HEK293 (cell line): Measurements from ENCODE around the gene TMF1.

Experiments
- CTCF ChIA-PET: fragments of 350-600 bp; formaldehyde crosslinking; extraction: SDS; loops from one replicate; lab custom pipeline; 2021; ENCODE audit warnings: antibody characterized with exemption; lab: Yijun Ruan, JAX
- POLR2A ChIA-PET: fragments of 300-600 bp; formaldehyde crosslinking; extraction: SDS; loops from one replicate; lab custom pipeline; 2020; ENCODE audit warnings: antibody characterized with exemption, inconsistent platforms; lab: Yijun Ruan, JAX
- H3K27ac ChIP-seq: fragments of 200-500 bp; sonication (Bioruptor generic); 2 replicates; pipeline ENCODE4 v1.5.1; 2014; ENCODE audit warnings: low read depth, low read length, control low read depth, inconsistent platforms; ENCODE audit errors: extremely low read depth
- H3K36me3 ChIP-seq, 2 experiments: fragments of 200-500 bp in 1 of 2; sonication (Bioruptor generic) in 1 of 2; 1 replicate in 1 of 2; 2 replicates in 1 of 2; pipeline ENCODE4 v1.5.1; 2014 to 2017; ENCODE audit warnings: inconsistent platforms in 2 of 2, low read length in 2 of 2; ENCODE audit not compliant: control insufficient read depth in 2 of 2, insufficient read depth in 1 of 2
- H3K4me1 ChIP-seq: fragments of 200-500 bp; sonication (Bioruptor generic); 2 replicates; pipeline ENCODE4 v1.5.1; 2014; ENCODE audit warnings: mild to moderate bottlenecking, low read length, inconsistent platforms; ENCODE audit not compliant: control insufficient read depth, insufficient read depth
- H3K4me3 ChIP-seq: 2 replicates; pipeline ENCODE4 v1.5.1; 2011; ENCODE audit warnings: low read depth, mild to moderate bottlenecking, control low read depth, low read length, moderate library complexity
- H3K9me3 ChIP-seq: fragments of 200-500 bp; sonication (Bioruptor generic); 2 replicates; pipeline ENCODE4 v1.5.1; 2014; ENCODE audit warnings: low read depth, low read length, inconsistent platforms; ENCODE audit not compliant: control insufficient read depth, insufficient read depth
- GFI1B ChIP-seq: fragments of 450-650 bp; formaldehyde crosslinking; IDR thresholded peaks from 2 replicates; pipeline ENCODE4 v1.5.1; 2016; ENCODE audit warnings: missing biosample characterization, missing genetic modification characterization
- HIC1 ChIP-seq: fragments of 450-650 bp; formaldehyde crosslinking; IDR thresholded peaks from 2 replicates; pipeline ENCODE4 v1.5.1; 2016; ENCODE audit warnings: missing biosample characterization, missing genetic modification characterization
- IKZF3 ChIP-seq: fragments of 450-650 bp; IDR thresholded peaks from 2 replicates; pipeline ENCODE4 v1.5.0; 2018; ENCODE audit warnings: missing biosample characterization, mild to moderate bottlenecking, missing genetic modification characterization, moderate library complexity
- OSR2 ChIP-seq: fragments of 450-650 bp; formaldehyde crosslinking; IDR thresholded peaks from 2 replicates; pipeline ENCODE4 v1.5.1; 2016; ENCODE audit warnings: missing biosample characterization, missing genetic modification characterization
- PRDM4 ChIP-seq: fragments of 450-650 bp; formaldehyde crosslinking; IDR thresholded peaks from 2 replicates; pipeline ENCODE4 v1.5.1; 2017; ENCODE audit warnings: missing biosample characterization, missing genetic modification characterization
- SP2 ChIP-seq: fragments of 450-650 bp; formaldehyde crosslinking; IDR thresholded peaks from 2 replicates; pipeline ENCODE4 v1.5.1; 2016; ENCODE audit warnings: missing biosample characterization, missing genetic modification characterization
- TCF7L2 ChIP-seq: IDR thresholded peaks from 2 replicates; pipeline ENCODE4 v1.6.1; 2011; ENCODE audit warnings: low read depth, mild to moderate bottlenecking, inconsistent platforms, low read length, moderate library complexity, borderline replicate concordance
- ZBTB49 ChIP-seq: fragments of 450-650 bp; formaldehyde crosslinking; IDR thresholded peaks from 2 replicates; pipeline ENCODE4 v1.5.1; 2016; ENCODE audit warnings: missing biosample characterization, missing genetic modification characterization, low read depth
- ZEB2 ChIP-seq: fragments of 450-650 bp; formaldehyde crosslinking; IDR thresholded peaks from 2 replicates; pipeline ENCODE4 v1.5.1; 2016; ENCODE audit warnings: missing biosample characterization, missing genetic modification characterization
- ZNF121 ChIP-seq: fragments of 450-650 bp; formaldehyde crosslinking; IDR thresholded peaks from 2 replicates; pipeline ENCODE4 v1.5.1; 2016; ENCODE audit warnings: missing biosample characterization, missing genetic modification characterization
- ZNF146 ChIP-seq: fragments of 450-650 bp; formaldehyde crosslinking; IDR thresholded peaks from 2 replicates; pipeline ENCODE4 v1.5.1; 2016; ENCODE audit warnings: missing biosample characterization, missing genetic modification characterization
- ZNF19 ChIP-seq: fragments of 450-650 bp; formaldehyde crosslinking; IDR thresholded peaks from 2 replicates; pipeline ENCODE4; 2016; ENCODE audit warnings: missing biosample characterization, missing genetic modification characterization, low read depth
- ZNF37A ChIP-seq: fragments of 450-650 bp; IDR thresholded peaks from 2 replicates; pipeline ENCODE4 v1.5.1; 2018; ENCODE audit warnings: missing biosample characterization, missing genetic modification characterization
- ZNF449 ChIP-seq: fragments of 450-650 bp; formaldehyde crosslinking; IDR thresholded peaks from 2 replicates; pipeline ENCODE4 v1.5.1; 2017; ENCODE audit warnings: missing biosample characterization, mild to moderate bottlenecking, missing genetic modification characterization, moderate library complexity
- ZNF488 ChIP-seq: fragments of 450-650 bp; formaldehyde crosslinking; IDR thresholded peaks from 2 replicates; pipeline ENCODE4 v1.5.1; 2016; ENCODE audit warnings: missing biosample characterization, missing genetic modification characterization

Gene TMF1

GRCh38 chr3:69082805-69083204 is 30.7 kb upstream of the TMF1 start (continued):
- TF ChIP-seq HIC1 (tag by site-specific recombination) (no peak), ZNF146 (tag by site-specific recombination) (no peak), IKZF3 (peak; percentile 65), OSR2 (peak; percentile 40), GFI1B (tag by site-specific recombination) (no peak), PRDM4 (tag by site-specific recombination) (no peak), ZEB2 (tag by site-specific recombination) (peak; percentile 65), SP2 (tag by site-specific recombination) (peak; percentile 30; the same call in 1 of the 2 replicates), ZNF19 (tag by site-specific recombination) (no peak), ZNF449 (tag by site-specific recombination) (no peak), TCF7L2 (peak; percentile 42; the same call in 1 of the 2 replicates), ZNF488 (tag by site-specific recombination) (0 out of 2 replicates have a peak, but pooled peaks have one; percentile 26), ZNF37A (no peak)

- no peaks in the 10 kb centered on the region for H3K9me3 ChIP-seq
- peaks cover 7% of the 10 kb centered on the region for H3K4me1 ChIP-seq
- POLR2A ChIA-PET, result interaction anchor here (0.7 kb wide), 1 partner anchor 69 kb away, joined by 3 read pairs; the partner anchor contains the start of gene EOGT
- H3K4me3 ChIP-seq, result no peak overlapping the region
- H3K27ac ChIP-seq, result no peak overlapping the region
- peak; percentile 66; the same call in 1 of the 2 replicates for TF ChIP-seq ZNF121 (tag by site-specific recombination)
- no peak for TF ChIP-seq ZBTB49 (tag by site-specific recombination)
- CTCF ChIA-PET, result no interaction called here
- no peaks in the 10 kb centered on the region for H3K36me3 ChIP-seq
Measured at GRCh38 chr3:69082361-69082760, 30.2 kb upstream of the TMF1 start.
